HepG2 (cell line): Measurements from ENCODE around the gene FAM209B.

Experiments used
- CAMTA2 ChIP-seq: sonication (generic); formaldehyde crosslinking; IDR thresholded peaks from 2 replicates; pipeline ENCODE4 v1.4.0; 2020; ENCODE audit warnings: mild to moderate bottlenecking, missing genetic modification reagents, borderline replicate concordance
- EZH2 ChIP-seq: conservative IDR thresholded peaks from 2 replicates; pipeline ENCODE4 v1.6.1; 2012; ENCODE audit warnings: mild to moderate bottlenecking, low read depth, low read length, moderate library complexity
- MAZ ChIP-seq, 2 experiments: sonication (generic) in 1 of 2; formaldehyde crosslinking in 1 of 2; IDR thresholded peaks; 2 replicates each; pipeline versions ENCODE4 v1.5.0 to v1.6.1; 2012 to 2020; ENCODE audit warnings: low read depth in 2 of 2, mild to moderate bottlenecking in 2 of 2, borderline replicate concordance in 1 of 2, improper control_type of control experiment in 1 of 2, low read length in 1 of 2, missing genetic modification reagents in 1 of 2, moderate library complexity in 1 of 2
- NFE2 ChIP-seq: sonication (generic); formaldehyde crosslinking; IDR thresholded peaks from 2 replicates; pipeline ENCODE4 v1.4.0; 2020; ENCODE audit warnings: missing genetic modification reagents
- SMYD3 ChIP-seq: sonication (generic); formaldehyde crosslinking; IDR thresholded peaks from 2 replicates; pipeline ENCODE4 v1.8.1; 2023; ENCODE audit warnings: mild to moderate bottlenecking, missing genetic modification reagents
- TCF7 ChIP-seq: sonication (generic); IDR thresholded peaks from 2 replicates; pipeline ENCODE4 v1.6.1; 2016; ENCODE audit warnings: antibody characterized with exemption, low read depth
- ZFP91 ChIP-seq: sonication (generic); formaldehyde crosslinking; IDR thresholded peaks from 2 replicates; pipeline ENCODE4 v1.9.0; 2022; ENCODE audit warnings: missing genetic modification reagents, mild to moderate bottlenecking, borderline replicate concordance
- TF ChIP-seq, protein P1 (sequence below): sonication (generic); formaldehyde crosslinking; conservative IDR thresholded peaks from 2 replicates; pipeline ENCODE4 v1.4.0; 2020; ENCODE audit warnings: missing genetic modification reagents
- TF ChIP-seq, protein P2 (sequence below): sonication (generic); formaldehyde crosslinking; IDR thresholded peaks from 2 replicates; pipeline ENCODE4 v1.4.0; 2020; ENCODE audit warnings: missing genetic modification reagents
- TF ChIP-seq, protein P3 (sequence below): sonication (generic); formaldehyde crosslinking; IDR thresholded peaks from 2 replicates; pipeline ENCODE4 v1.5.0; 2020; ENCODE audit warnings: mild to moderate bottlenecking, missing genetic modification reagents, moderate library complexity

DNA sequence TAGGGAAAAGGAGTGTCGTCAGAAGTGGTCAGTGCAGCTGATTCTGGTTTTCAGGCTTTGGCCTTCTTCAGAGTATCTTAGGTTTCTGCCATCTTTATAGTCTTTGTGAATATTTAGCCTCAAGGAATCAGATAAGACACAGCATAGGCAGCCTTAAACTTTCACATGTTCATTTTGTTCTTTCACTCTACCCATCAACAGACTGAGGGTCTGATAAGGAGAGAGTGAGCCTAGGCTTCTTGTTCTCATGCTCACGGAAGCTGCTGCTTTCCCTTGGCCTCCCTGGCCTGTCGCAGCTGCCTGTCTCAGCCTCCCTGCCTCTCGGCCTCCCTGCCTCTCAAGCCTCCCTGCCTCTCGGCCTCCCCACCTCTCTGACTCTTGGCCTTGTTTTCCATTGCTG is 44.5 kb upstream of the FAM209B start:
- TF ChIP-seq NFE2 (CRISPR knock-in tag) (no peak), EZH2 (no peak), ZFP91 (no peak), SMYD3 (no peak), CAMTA2 (no peak), MAZ (IDR thresholded peaks at IDR 0.05; ENCODE audit: borderline replicate concordance, low read depth, low read length) (no peak), MAZ (CRISPR knock-in tag; IDR thresholded peaks at IDR 0.05; ENCODE audit: low read depth) (no peak), TCF7 (no peak)
- TF ChIP-seq, protein P1, sequence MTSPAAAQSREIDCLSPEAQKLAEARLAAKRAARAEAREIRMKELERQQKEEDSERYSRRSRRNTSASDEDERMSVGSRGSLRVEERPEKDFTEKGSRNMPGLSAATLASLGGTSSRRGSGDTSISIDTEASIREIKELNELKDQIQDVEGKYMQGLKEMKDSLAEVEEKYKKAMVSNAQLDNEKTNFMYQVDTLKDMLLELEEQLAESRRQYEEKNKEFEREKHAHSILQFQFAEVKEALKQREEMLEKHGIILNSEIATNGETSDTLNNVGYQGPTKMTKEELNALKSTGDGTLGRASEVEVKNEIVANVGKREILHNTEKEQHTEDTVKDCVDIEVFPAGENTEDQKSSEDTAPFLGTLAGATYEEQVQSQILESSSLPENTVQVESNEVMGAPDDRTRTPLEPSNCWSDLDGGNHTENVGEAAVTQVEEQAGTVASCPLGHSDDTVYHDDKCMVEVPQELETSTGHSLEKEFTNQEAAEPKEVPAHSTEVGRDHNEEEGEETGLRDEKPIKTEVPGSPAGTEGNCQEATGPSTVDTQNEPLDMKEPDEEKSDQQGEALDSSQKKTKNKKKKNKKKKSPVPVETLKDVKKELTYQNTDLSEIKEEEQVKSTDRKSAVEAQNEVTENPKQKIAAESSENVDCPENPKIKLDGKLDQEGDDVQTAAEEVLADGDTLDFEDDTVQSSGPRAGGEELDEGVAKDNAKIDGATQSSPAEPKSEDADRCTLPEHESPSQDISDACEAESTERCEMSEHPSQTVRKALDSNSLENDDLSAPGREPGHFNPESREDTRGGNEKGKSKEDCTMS: no peak
- TF ChIP-seq, protein P2, sequence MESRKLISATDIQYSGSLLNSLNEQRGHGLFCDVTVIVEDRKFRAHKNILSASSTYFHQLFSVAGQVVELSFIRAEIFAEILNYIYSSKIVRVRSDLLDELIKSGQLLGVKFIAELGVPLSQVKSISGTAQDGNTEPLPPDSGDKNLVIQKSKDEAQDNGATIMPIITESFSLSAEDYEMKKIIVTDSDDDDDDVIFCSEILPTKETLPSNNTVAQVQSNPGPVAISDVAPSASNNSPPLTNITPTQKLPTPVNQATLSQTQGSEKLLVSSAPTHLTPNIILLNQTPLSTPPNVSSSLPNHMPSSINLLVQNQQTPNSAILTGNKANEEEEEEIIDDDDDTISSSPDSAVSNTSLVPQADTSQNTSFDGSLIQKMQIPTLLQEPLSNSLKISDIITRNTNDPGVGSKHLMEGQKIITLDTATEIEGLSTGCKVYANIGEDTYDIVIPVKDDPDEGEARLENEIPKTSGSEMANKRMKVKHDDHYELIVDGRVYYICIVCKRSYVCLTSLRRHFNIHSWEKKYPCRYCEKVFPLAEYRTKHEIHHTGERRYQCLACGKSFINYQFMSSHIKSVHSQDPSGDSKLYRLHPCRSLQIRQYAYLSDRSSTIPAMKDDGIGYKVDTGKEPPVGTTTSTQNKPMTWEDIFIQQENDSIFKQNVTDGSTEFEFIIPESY (CRISPR knock-in tag): no peak
- TF ChIP-seq, protein P3, sequence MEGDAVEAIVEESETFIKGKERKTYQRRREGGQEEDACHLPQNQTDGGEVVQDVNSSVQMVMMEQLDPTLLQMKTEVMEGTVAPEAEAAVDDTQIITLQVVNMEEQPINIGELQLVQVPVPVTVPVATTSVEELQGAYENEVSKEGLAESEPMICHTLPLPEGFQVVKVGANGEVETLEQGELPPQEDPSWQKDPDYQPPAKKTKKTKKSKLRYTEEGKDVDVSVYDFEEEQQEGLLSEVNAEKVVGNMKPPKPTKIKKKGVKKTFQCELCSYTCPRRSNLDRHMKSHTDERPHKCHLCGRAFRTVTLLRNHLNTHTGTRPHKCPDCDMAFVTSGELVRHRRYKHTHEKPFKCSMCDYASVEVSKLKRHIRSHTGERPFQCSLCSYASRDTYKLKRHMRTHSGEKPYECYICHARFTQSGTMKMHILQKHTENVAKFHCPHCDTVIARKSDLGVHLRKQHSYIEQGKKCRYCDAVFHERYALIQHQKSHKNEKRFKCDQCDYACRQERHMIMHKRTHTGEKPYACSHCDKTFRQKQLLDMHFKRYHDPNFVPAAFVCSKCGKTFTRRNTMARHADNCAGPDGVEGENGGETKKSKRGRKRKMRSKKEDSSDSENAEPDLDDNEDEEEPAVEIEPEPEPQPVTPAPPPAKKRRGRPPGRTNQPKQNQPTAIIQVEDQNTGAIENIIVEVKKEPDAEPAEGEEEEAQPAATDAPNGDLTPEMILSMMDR (CRISPR knock-in tag): no peak
